Measurements from ENCODE around the gene RTN4R.
A peak's percentile ranks its signal among the peaks of the same experiment; 100 is the strongest.
"Not testable (repeated sequence)": the region's sequence is repeated elsewhere in the genome, so short reads cannot be mapped to it uniquely, and the experiment has no call there.

Gene RTN4R

GRCh38 chr22:20286784-20287423 is 18.8 kb upstream of the RTN4R start:
- not testable (repeated sequence) for DNase-seq (ENCODE audit: low read depth in 2 of 2)

DNA sequence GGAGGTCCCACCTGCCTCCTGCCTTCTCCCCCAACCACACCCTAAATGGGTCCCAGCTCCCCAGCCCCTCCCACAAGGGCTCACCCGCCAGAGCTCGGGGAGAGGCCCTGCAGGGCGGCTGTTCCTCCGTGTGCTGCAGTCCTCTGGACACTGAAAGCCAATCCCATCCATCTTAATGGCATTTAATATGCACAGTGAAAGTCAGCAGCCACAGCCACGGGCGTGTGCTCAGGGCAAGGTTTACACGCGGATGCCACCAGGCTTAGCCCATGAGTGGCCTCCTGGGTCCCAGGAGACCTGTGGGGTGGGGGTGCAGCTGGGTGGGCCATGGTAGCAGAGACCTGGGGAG is 18.2 kb upstream of the RTN4R start:
- not testable (repeated sequence) for DNase-seq (ENCODE audit: low read depth in 2 of 2)

GRCh38 chr22:20285473-20286311 is 17.6 kb upstream of the RTN4R start:
- DNase-seq (ENCODE audit: low read depth in 2 of 2), result peak; percentile 52 to 79

DNA sequence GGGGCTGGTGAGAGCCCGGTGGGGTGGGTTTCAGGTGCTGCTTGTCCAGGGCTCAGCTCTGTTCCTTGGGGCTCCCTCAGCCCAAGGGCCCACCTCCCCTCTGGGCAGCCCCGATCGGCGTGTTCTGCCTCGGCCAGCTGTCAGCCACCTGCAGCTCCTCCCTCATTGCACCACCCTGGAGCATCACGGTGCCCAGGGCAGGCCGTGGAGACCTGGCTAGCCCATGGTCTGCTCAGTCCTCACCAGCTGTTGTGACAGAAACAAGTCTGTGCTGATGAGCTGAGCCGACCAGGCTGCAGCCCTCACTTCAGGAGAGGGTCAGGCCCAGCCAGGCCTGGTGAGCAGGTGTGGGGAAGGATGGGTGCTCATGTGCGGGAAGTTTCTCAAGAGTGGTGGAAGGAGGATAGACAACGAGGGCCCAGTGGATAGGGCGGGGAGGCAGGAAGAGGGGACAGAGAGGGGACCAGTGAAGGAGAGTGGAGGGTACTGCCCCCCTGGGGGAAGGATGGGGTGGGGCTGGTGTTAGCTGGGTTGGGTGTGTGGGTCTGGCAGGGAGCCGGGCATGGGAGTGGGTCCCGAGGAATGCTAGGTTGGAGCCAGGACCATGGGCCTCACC is 16.5 kb upstream of the RTN4R start:
- DNase-seq (ENCODE audit: low read depth in 2 of 2), result no peak

DNA sequence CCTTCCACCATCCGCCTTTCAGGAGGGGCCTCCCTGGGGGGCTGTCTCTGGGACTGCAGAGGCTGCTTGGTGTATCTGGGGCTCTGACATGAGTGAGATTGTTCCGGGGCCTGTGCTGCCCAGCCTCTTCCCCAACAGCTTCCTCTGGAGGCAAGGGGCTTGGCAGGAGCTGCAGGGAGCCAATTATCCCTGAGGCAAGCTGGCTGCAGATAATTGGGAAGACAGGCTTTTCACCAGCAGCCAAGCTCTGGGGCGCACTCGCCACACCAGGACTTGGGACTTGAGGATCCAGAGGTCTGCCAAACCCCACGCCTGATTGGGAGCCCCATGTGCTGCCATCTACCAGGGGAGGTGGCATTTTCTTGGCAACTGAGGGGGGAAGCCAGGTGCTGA is 15.6 kb upstream of the RTN4R start:
- DNase-seq (ENCODE audit: low read depth in 2 of 2), result no peak

DNA sequence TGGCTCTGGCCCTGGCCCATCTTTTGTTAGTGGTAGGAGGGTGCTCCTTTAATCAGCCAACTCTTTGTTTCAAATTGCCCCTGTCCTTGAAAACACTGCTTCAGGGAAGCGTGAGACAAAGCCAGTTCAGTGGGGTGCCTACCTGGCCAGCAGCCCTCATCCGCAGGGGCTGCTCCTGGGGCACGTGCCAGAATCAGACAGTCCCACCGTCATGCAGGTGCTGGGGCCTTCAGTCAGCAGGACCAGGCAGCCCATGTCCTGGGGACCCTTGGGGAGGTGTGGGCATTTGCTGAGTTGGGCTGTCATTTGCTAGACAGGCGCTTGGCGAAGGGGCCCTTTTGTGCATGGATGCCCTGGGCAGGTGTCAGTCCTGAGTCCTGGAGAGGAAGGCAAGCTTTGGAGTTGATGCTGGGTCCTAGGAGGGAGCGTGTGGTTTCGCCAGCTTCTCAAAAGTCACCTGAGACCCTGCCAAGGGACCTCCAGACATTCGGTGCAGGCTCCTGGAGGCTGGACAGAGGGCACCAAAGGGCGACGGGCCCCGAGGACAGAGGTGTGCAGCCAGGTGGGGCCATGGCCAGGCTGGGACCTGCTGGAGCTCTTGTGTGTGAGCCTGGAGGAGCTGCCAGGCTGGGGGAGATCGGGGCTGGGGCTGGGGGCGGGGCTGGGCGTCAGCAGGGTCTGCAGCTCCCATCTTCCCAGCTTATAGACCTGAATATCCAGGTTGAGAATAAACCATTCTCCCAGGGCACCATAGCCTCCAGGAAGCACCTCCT is 15.0 kb upstream of the RTN4R start:
- DNase-seq (ENCODE audit: low read depth in 2 of 2), result no peak

DNA sequence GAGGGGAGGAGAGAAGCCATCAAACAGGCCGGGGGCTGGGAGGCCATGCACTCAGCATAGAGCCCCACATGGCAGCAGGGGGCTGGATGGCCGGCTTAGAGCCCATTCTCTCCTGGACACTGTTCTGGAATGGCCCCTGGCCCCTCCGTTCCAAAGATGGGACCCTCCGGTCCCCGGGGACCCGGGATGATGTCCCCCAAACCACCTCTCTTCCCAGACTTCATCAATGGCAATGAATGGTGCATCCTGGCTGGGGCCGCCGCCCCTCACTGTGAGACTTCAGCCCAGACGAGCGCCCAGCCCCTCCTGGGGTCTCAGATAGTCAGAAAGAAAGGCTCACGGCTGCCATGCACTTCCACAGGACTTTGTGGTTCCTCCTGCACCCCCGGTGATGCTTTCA is 13.8 kb upstream of the RTN4R start:
- no peak for DNase-seq (ENCODE audit: low read depth in 2 of 2)

- DNase-seq (ENCODE audit: low read depth in 2 of 2), result not testable (repeated sequence)
Measured at GRCh38 chr22:20281473-20281872, 13.4 kb upstream of the RTN4R start.

DNA sequence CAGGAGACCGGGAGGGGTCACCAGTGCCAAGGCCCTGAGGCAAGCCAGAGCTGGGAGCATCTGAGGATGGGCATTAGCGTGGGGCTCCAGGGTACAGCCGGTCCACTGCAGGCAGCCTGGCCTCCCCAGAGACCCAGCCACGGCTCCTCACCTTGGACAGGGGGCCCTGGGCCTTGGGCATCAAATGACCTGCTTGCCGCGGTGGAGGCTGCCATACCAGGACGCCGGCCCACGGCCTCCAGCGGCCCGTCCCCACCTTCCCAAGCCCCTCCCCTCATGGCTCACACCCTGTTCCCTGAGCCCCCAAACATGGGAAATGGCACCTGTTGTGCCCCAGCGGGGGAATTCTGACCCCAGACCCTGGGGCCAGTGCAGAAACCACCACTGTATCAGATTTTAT is 12.7 kb upstream of the RTN4R start:
- no peak for DNase-seq (ENCODE audit: low read depth in 2 of 2)

DNA sequence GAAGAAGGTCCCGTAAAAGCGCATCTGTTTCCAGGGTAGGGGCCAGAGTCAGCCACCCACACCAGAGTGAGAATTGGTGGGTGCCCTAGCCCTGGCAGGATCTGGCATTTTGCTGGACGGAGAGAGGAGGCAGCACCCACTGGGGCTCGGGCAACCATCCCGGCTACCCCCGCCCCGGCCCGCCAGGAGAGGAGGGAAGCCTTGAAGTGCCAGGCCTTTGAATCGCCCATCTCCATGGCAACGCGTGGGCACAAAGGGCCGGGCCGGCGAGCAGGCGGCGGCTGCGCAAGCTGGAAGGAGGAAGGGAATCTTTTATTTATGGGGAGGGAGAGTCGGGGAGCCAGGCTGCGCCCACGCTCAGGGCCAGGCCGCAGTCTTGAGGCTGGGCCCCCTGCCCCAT is 12.0 kb upstream of the RTN4R start:
- not testable (repeated sequence) for DNase-seq (ENCODE audit: low read depth in 2 of 2)

- no peak for DNase-seq (ENCODE audit: low read depth in 2 of 2)
Measured at GRCh38 chr22:20279662-20280134, 11.6 kb upstream of the RTN4R start.

- DNase-seq (ENCODE audit: low read depth in 2 of 2), result not testable (repeated sequence)
Measured at GRCh38 chr22:20278726-20279490, 10.8 kb upstream of the RTN4R start.

DNA sequence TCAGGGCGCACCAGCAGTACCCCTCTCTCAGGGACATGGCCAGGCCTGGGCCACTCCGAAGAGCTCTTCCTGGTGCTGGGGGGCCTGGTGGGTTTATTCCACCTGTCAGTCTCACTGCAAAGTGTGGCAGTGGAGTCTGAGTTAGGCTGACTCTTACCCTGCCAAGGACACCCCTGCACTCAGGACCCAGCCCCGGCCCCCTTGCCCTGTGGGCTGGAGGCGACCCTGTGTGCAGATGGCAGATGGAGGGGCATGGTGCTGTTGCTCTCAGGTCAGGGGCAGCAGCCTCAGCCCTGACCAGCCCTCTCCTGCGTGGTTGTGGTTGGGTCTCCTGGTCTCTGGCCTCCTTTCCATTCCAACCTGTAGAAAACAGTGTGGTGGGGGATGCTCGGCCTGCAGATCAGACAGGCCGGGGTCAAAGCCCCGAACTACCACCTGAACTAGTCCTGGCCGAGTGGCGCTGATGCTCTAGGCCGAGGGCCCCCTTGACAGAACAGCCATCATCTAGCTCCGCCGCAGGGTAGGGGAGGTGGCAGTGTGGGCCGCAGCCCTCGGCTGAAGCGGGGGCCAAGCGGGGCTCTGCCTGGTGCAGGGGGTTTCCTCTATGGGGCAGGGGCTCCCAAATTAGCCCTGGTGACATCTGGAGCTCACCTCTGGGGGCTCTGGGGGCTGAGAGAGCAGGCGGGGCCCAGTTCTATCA is 10.0 kb upstream of the RTN4R start:
- not testable (repeated sequence) for DNase-seq (ENCODE audit: low read depth in 2 of 2)

GRCh38 chr22:20276468-20276867 is 8.3 kb upstream of the RTN4R start:
- no peak for DNase-seq (ENCODE audit: low read depth in 2 of 2)

DNA sequence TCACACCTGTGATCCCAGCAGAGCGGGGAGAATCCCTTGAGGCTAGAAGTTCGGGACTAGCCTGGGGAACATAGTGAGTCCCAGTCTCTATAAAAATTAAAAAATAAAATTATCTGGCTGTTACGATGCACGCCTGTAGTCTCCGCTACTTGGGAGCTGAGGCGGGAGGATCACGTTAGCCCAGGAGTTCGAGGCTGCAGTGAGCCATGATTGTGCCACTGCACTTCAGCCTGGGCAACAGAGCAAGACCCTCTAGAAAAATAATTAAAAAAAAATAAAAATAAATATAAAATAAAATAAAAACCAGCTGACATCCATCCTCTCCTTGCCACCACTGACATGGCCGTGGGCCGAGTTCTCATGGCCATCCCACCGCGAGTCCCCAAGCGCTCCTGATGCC is 7.7 kb upstream of the RTN4R start:
- DNase-seq (ENCODE audit: low read depth in 2 of 2), result no peak

- not testable (repeated sequence) for DNase-seq (ENCODE audit: low read depth in 2 of 2)
Measured at GRCh38 chr22:20275325-20275724, 7.2 kb upstream of the RTN4R start.

- DNase-seq (ENCODE audit: low read depth in 2 of 2), result not testable (repeated sequence)
Measured at GRCh38 chr22:20274374-20274773, 6.3 kb upstream of the RTN4R start.

- no peak for DNase-seq (ENCODE audit: low read depth in 2 of 2)
Measured at GRCh38 chr22:20273758-20274181, 5.7 kb upstream of the RTN4R start.

DNA sequence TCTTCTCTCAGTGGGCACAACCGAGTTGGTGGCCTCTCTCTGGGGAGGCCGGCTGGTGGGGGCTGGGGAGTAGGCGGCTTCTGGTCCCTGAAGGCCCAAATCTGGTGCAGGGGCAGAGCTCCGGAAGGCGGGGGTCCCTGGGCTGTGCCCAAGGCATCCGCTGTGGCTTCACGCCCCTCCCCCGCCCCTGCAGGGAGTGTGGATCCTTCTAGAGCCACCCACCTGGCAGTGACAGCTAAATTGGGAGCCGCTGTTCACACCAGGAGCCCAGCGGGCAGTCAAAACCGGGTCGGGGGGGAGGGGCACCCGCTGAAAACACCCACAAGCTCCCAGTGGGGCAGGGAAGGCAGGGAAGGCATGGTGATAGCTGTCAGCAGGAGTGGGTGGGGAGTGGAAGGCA is 4.6 kb upstream of the RTN4R start:
- DNase-seq (ENCODE audit: low read depth in 2 of 2), result no peak

DNA sequence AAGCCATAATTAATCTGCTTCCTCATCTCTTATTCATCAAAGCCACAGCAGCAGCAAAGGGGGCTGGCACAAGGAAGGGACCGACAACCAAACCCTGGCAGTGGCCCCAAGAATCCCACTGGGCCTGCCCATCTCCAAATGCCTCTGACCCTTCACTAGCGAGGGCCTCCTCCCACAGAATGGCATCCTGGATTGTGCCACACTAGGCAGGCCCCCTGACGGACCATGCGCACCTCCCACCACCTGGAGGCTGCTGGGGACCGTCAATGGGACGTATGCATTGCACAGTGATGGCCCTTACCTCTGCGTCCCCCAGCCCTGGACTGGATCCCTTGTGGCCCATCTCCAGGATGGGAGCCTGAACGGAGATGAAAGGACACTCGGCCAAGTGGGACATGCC is 4.1 kb upstream of the RTN4R start:
- no peak for DNase-seq (ENCODE audit: low read depth in 2 of 2)

All from stimulated activated CD8-positive, alpha-beta memory T cell treated with anti-CD3 and anti-CD28 coated beads, Interleukin-7, amount 100 ng/mL, for 1 hour (primary cell).